ENCODE measurements around the gene PAX8.

PAX8 gene

DNA sequence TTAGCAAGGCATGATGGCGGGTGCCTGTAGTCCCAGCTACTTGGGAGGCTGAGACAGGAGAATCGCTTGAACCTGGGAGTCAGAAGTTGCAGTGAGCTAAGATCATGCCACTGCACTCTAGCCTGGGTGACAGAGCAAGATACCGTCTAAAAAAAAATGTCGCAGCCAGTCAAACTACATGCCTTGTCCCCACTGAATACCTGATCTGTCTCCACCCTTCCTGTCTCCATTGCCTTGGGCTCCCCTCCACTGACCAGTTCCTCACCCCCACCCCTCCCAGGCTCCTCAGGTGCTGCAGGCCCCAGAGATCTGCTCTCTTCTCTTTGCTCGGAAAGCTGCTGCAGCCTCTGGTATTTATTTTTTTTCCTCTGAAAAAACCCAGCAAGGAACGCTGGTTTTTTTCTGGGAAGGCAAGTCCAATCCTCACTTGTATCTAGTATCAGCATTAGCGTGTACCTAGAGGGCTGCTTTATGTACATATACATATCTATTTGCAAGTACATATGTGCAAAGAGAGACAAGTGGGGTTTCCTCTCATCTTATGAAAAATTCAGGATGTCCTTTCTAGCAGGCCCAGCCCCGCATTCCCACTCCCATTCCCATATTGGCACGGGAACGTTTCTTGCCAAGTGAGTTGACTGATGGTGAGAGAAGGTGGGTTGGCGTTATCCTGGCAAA lies 100.5 kb downstream of the PAX8 start:
- no peak overlapping the region for H3K4me3 ChIP-seq (ENCODE audit: low read depth, low read length)
- TF ChIP-seq, protein P1, sequence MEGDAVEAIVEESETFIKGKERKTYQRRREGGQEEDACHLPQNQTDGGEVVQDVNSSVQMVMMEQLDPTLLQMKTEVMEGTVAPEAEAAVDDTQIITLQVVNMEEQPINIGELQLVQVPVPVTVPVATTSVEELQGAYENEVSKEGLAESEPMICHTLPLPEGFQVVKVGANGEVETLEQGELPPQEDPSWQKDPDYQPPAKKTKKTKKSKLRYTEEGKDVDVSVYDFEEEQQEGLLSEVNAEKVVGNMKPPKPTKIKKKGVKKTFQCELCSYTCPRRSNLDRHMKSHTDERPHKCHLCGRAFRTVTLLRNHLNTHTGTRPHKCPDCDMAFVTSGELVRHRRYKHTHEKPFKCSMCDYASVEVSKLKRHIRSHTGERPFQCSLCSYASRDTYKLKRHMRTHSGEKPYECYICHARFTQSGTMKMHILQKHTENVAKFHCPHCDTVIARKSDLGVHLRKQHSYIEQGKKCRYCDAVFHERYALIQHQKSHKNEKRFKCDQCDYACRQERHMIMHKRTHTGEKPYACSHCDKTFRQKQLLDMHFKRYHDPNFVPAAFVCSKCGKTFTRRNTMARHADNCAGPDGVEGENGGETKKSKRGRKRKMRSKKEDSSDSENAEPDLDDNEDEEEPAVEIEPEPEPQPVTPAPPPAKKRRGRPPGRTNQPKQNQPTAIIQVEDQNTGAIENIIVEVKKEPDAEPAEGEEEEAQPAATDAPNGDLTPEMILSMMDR (conservative IDR thresholded peaks at IDR 0.05; ENCODE audit: low read depth, low read length), result no peak
- DNase-seq (ENCODE audit: low read depth), result no peak

DNA sequence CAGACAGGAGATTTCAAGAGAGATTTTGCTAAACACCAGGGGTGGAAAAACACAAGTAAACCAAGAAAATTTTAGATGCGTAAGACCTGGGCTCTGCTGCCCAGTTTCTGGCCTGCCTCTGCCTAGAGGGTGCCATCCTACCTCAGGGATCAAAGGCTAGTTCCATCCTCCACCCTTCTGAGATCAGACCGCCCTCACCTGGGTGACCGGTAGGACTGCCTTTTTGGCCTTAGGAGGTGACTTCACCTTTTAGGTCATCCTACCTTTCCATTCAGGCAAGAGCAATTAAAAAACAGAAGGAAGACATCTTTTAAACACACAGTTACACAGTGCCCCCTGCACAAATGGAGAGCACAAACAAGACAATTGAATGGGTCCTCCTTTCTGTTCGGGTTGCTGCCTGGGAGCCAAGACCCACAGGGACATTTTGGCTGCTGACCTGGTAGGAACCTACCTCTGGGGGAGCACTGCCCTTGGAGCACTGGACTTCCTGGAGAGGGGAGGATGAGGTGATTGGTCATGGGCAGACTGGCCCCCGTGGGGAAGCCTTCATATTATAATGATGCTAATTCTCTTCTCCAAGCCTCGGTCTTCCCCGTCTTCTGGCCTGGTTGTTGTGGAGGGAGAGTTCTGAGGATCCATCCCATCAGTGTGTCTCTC lies 101.9 kb downstream of the PAX8 start:
- TF ChIP-seq, protein P1 (conservative IDR thresholded peaks at IDR 0.05; ENCODE audit: low read depth, low read length), result no peak
- no peak overlapping the region for H3K4me3 ChIP-seq (ENCODE audit: low read depth, low read length)
- DNase-seq (ENCODE audit: low read depth), result no peak

DNA sequence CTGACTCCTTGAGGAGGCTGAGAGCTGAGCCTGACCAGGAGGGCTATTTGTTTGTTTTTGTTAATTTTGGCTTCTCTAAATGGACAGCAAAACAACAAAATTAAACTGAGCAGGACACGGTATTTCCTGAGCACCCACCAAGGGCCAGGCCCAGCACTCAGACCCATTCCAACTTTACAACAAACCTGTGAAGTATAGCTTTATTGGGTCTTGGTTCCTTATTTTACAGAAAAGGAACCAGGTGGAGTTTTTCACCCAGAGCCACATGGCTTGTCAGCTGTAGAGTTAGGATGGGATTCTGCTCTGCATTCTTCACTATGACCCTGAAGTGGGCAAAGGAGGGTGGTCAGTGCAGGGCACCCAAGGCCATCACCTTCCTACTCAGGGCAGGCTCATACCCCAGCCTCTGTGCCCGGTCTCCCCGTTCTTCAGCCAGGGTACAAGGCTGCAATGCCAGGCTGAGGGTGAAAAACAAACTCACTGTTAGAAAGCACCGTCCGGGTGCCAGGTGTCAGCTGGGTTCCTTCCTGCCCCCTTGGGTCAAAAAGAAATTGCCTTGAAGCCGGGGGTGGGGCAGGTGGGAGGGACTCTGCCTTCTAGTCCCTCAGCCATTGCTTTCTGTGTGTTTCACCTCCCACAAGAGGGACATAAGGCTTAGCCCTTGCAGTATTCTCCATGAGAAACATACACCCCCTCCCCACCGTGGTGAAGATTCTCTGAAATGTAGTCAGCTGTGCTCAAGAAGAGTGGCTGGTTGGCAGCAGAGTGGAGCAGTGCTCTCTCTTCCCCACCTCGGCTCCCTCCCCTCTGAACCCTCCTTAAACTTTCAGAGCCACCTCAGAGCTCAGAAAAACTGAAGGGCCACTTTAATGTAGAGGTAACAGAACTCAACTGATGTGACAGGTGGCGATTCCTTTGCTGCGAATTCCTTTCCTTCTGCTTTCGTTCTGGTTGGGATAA lies 102.7 kb downstream of the PAX8 start:
- no peak for DNase-seq (ENCODE audit: low read depth)
- no peak overlapping the region for H3K4me3 ChIP-seq (ENCODE audit: low read depth, low read length)
- TF ChIP-seq, protein P1 (conservative IDR thresholded peaks at IDR 0.05; ENCODE audit: low read depth, low read length), result no peak

DNA sequence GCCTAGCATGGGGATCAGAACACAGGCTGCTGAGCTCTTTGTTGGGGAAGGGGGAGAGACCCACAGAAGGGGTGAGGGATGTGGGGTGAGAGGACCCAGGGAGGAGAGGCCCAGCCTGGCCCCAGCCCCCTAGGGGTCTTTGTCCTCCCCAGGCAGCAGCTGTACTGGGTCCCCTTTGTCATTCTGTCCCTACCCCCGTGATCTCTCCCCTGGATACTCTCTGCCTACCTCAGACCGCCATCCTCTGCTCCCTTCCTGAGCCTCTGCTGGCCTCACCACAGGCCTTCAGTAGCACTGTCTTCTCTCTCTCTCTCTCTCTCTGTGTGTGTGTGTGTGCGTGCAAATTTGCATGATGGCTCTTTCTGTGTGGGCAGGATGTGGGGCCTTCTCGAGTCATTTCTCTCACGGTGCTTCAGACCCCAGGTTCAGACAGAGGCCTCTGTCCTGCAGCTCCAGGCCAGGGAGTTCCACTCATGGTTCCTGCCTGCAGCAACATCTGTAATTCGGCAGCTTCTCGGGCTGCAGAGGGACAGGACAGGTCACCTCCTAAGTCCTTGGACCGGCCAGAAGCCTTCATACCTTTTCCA lies 103.6 kb downstream of the PAX8 start:
- TF ChIP-seq, protein P1 (conservative IDR thresholded peaks at IDR 0.05; ENCODE audit: low read depth, low read length), result no peak
- DNase-seq (ENCODE audit: low read depth), result no peak
- H3K4me3 ChIP-seq (ENCODE audit: low read depth, low read length), result no peak overlapping the region

DNA sequence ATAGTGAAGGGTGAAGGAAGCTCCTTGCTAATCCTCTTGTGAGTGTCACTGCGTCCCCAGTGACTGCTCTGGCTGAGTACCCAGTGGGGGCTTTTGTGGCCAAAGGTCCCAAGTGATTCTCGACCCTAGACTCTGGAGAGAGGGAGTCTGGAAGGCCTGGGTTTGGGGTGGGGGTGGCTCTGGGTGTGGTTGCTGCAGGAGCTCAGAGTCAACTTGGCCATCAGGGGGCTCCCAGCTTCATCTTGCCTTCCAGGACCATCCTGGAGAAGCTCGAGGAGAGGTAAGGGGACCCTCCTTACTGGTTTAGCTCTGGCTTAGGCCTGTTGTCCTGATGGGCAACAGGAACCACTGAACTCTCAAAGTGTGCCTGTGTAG lies 104.4 kb downstream of the PAX8 start:
- DNase-seq (ENCODE audit: low read depth), result no peak
- TF ChIP-seq, protein P1 (conservative IDR thresholded peaks at IDR 0.05; ENCODE audit: low read depth, low read length), result no peak
- H3K4me3 ChIP-seq (ENCODE audit: low read depth, low read length), result no peak overlapping the region

DNA sequence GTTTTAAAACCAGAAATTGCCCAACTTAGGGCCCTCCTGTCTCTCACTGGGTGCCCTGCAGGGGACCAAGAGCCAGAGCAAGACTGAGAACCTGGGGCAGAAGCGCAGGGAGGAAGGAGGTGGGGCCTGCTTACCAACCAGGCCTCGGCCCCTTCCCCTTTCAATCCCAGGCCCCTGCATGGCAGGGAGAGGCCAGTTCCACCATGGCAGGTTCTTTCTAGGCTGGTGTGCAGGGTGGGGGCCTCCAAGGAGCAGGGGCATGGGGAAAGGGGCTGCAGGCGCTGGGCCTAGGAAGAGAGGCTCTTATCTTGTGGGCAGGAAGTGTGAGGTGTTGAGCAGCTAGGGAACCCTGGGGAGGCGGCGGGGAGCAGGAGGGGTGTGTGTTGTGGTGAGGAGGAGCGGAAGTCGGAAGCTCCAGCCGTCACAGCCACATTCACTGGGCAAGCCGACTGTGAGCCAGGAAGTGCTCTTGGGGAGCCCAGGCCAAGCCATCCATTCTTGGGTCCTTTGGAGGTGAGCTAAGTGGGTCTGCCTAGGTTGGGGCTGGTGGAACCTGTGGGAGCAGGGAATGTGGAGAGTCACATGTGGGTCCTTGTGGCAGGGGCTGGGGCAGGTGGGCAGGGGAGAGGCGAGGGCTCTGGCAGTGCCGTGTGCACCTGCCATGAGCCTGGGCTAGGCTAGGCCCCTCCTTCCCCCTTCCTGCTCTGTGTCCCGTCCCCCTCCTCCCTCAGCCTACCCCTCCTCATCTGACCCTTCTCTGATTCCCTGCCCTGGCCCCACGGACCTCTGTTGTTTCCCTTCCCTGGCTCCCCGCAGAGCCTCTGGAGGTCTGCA lies 105.0 kb downstream of the PAX8 start, which contains the start of gene PSD4:
TSS of gene PSD4 (plus strand) at position 430 of the 834 bp plus-strand sequence. CDS start 8,486 bp downstream, outside the sequence.
- no peak within 1 kb of the TSS for H3K4me3 ChIP-seq (ENCODE audit: low read depth, low read length)
- DNase-seq (ENCODE audit: low read depth), result peak; percentile 47
- TF ChIP-seq, protein P1 (conservative IDR thresholded peaks at IDR 0.05; ENCODE audit: low read depth, low read length), result no peak
